HG02970 (cell line): Measurements from ENCODE around the gene ZNF148.

Experiments
- ATAC-seq: cut with Tn5 transposase; IDR thresholded peaks from one replicate; pipeline ENCODE4 v1.9.1; 2021; ENCODE audit warnings: mild to moderate bottlenecking, moderate library complexity, moderate number of reproducible peaks; ENCODE audit not compliant: unreplicated experiment, low FRiP score

ZNF148 gene

DNA sequence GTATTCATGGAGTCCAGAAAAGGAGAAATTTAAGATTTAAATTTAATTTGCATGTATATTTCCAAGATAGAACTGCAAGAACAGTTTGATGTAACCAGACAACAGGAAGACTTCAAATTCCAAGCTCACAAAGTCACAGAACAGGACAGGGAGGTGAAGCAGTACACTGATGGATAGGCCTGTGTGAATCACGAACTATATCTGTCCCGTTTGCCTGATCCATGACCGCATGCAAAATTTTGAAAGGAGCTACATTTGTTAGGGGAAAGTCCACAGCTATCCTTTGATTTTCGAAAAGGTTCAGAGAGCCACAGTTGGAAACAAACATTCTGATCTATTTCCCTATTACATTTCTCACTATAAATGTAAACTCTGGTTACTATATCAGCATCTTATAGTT lies 83.1 kb downstream of the ZNF148 start:
- no peak for ATAC-seq

DNA sequence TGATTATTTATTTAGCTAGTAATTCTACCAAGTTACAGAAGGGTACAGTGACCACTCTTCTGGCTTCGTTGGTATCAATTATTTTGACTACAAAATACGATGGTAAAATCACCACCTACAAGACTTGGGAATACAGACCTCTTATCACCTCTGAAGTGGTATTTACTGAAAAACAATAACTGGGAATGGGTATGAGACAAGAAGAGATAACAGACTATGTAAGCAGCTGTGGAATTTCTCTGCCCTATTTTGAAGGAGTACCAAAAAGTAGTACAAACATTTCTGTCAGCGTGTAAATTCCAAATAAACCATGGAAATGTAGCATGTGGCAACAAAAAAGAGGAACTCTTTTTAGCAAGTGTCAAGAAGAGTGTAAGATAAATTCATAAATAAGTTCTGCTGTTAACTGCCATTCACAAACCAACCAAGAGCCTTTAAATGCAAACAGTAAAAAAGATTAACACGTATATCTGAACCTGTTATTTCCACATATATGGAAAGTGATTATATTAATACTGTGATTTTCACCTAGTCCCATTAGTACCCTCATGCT lies 85.6 kb downstream of the ZNF148 start:
- no peak for ATAC-seq

DNA sequence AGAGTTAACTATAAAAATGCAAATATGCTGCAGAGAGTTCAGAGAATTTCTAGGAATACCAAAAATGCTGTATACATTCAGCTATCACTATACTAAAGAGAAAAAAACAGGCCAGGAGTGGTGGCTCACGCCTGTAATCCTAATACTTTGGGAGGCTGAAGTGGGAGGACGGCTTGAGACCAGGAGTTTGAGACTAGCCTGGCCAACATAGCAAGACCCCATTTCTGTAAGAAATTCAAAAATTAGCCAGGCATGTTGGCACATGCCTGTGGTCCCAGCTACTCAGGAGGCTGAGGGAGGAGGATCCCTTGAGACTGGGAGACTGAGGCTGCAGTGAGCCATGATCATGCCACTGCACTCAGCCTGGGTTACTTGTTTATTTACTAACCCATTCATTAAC lies 87.9 kb downstream of the ZNF148 start:
- no peak for ATAC-seq

DNA sequence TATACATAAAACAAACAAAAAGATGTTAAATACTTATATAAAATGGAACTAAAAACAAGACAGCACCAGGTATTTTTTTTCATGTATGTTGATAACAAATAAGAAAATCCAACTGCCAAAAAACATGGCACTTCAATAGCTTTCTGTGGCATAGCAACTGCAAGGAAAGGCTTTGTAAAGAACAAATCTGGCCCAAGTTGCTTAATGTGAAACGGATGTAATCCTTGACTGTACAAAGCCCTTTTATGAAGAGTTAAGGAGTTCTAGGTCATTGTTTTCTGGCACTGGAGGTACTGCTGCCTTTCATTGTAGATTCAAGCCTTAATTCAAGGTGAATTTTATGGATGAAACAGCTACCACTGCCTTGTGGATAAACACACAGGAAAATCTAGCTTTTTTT lies 93.7 kb downstream of the ZNF148 start:
- no peak for ATAC-seq

DNA sequence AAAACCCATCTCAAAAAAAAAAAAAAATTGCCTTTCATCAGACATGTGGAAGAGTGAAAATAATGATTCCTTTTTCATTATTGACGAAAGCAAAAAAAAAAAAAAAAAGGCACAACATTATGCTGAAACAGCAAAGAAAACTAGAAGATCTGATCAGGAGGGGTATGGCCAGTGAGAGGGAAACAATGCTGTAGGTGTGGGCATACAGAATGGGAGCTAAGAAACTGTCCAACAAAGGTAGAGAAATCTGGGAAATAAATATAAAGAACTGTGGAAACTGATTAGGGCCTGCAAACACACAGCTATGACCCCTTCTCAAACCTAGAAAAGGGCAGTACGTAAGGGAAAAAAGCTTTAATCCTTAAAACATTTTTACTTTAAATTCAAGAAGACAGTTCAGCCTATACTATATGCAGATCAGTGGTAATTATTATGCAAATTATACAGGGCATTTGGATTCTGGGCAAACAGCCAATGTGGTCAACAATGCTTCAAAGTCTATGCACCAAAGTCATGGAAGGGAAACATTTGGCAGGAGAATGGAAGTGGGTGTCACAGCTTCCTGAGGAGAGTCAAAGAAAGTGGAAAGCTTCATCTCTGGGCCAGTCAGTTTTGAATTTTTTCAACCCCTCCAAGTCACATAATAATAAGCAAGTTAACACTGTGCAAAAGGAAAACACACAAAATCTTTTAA lies 94.3 kb downstream of the ZNF148 start:
- no peak for ATAC-seq

DNA sequence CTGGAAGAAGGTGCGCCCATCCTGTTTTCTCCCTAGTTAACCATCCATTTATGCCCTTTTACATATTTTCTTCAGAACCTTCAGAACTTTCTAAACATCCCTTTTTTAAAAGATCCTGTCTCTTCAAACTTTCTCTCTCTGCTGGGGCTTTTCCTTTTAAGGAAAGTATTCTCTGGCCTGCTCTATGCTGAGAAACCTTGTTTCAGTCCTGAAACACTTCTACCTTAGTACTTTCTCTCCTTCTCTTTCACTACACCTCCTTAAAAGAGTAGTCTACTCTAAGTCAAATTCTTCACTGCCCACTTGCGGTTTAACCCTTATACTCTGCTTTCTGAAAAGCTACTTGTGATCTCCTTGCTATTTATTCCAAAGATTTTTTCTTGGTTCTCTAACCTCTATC lies 97.0 kb downstream of the ZNF148 start:
- no peak for ATAC-seq

DNA sequence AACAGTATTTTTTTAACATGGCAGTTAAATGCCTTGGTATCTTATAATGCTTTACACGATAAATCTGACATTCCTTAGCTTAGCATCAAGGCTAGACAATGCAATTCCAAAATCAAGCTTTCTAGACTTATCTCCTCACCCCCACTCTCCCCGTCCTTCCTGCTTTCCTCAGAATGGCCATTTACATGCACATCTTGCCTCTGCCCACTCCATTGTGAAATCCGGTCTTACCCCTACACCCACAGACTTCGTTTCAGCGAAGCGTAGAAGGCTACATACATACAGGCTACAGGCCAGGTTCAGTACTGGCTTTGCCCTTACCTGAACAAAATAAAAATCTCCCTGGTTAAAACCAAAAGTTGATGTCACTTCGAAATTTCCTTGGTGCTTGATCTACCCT lies 104.0 kb downstream of the ZNF148 start:
- no peak for ATAC-seq

DNA sequence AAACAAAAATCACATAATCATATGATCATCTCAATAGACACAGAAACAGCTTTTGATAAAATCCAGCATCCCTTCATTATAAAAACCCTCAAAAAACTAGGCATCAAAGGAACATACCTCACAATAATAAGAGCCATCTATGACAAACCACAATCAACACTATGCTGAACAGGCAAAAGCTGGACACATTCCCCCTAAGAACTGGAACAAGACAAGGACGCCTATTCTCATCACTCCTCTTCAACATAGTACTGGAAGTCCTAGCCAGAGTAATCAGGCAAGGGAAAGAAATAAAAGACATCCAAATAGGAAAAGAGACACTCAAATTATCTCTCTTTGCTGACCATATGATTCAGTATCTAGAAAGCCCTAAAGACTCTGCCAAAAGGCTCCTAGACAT lies 107.7 kb downstream of the ZNF148 start:
- ATAC-seq, result no peak

DNA sequence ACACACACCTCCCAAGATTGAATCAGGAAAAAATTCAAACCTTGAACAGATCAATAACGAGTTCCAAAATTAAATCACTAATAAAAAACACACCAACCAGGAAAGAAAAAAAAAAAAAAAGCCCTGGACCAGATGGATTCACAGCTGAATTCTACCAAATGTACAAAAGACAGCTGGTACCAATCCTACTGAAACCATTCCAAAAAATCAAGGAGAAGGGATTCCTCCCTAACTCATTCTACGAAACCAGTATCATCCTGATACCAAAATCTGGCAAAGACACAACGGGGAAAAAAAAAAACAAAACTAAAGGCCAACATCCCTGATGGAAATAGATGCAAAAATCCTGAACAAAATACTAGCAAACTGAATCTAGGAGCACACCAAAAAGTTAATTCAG lies 108.2 kb downstream of the ZNF148 start:
- no peak for ATAC-seq

DNA sequence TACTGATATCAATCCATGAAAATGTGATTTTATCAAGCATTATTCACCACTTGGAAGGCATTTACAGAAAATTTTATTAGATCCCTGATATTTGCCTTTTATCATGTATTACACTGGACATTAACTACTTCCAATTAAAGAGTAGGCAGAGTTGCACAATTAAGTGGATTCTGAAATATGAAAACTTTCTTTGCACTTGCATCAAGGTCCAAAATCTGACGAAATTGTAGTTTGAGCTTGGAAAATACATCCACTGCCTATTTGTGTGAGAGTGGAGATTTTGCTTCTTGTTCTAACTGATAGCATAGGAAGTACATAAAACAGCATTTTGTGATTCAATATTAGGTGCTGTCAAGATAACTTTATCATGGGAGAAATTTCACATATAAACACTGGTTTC lies 113.0 kb downstream of the ZNF148 start:
- no peak for ATAC-seq

DNA sequence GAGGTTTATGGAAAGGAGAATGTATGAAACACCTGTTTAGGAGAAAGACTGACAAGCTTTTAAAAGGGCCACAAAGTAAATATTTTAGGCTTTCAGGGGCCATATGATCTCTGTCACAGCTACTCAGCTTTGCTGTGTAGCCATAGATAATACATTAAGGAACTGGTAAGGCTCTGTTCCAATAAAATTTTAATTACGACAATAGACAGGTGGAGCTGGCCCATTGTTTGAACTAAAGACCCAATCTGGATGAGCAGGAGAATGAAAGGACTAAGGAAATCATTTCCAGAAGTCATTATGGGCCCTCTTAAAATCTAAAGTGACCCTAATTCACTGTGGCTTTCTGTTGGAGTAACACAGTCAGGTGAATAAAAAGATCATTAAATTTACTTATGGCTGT lies 114.1 kb downstream of the ZNF148 start:
- no peak for ATAC-seq

DNA sequence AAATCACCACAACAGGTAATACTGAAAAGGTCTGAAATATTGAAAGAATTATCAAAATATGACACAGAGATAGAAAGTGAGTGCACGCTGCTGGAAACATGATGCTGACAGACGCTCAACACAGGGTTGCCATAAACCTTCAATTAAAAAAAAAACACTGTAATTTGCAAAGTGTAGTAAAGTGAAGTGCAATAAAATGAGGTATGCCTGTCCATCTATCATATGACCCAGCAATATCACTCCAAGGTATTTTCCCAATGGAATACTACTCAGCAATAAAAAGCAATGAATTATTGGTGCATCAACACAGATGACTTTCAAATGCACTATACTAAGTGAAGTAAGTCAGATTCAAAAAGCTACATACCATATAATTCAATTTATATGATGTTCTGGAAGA lies 115.0 kb downstream of the ZNF148 start:
- no peak for ATAC-seq

DNA sequence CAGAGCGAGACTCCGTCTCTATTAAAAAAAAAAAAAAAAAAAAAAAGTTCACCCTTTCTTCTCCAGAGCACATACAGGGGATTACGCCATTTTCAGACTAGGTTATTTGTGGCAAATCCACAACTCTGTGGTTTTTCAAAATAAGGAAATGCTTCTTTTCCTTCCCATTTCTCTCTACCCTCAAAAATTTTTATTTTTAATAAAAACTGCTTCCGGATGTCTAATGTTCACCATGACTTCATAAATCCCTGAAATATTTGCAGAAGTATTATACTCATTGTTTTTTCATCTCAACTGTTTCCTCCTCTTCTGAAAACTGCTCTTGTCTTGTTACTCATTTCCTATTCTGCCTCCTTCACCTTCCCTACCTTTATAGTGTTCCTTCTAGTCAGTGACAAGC lies 117.6 kb downstream of the ZNF148 start:
- no peak for ATAC-seq

DNA sequence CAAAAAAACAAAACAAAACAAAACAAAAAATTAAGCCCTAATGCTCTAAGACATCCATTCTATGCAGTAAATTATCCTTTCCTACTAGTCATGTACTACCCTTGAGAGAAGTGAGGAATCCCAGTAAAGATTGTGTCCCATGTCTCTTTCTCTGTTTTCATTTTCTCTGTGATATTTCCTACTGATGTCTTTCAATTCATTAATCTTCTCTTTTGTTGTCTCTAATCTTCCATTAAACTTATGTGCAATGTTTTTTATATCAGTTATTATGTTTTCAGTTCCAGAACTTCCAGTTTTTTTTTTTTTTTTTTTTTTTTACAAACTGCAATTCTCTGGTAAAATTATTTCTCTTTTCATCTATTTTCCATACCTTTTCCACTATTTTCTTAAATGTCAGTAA lies 118.5 kb downstream of the ZNF148 start:
- ATAC-seq, result no peak

DNA sequence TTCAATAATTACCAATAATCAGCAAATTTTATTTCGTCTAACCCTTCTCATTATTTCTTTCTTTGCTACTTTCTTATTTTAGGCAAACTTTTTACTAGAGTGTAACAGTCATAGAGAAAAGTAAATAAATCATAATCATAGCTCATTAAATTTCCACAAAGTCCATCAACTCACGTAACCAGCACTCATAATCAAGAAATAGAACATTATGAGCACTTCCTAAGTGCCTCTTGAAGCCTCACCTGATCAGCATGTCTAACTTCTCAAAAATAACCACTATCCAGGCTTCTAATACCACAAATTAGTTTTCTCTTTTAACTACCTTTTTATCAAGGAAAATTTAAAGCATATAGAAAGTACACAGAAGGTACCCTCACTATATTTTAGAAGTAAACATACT lies 124.2 kb downstream of the ZNF148 start:
- ATAC-seq, result no peak

DNA sequence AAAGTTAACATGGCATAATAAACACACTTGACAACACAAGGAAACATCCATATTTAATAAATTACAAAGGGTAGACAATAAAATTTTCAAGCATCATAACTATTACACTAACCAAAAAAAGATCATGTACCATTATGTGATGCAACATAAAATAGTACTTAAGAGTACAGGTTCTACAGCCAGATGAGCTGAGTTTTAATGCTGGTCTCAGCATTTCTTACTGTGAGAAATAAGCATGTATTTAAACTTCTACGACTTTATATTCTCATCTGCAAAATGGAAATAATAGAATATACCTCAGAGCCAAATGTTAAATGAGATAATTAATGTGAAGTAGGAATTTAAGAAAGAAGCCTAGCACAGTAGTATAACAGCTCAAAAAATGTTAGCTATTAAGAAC lies 128.9 kb downstream of the ZNF148 start:
- no peak for ATAC-seq

DNA sequence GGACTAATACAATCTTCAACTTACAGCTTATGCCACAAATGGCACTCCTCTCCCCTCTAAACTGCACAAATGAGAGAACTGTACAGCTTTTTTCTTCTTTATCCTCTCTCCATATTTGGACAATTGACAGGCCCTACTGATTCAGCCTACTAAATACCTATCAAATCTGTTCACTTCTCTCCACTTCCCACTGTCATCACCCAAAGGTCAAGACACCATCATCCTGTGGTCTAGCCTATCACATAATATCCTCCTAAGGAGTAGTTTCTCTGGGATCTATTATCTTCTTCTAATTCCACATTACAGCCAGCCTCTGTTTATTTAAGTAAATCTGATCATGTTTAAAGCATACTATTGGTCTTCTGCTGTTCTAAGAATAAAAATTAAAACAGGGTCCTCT lies 129.6 kb downstream of the ZNF148 start:
- no peak for ATAC-seq

DNA sequence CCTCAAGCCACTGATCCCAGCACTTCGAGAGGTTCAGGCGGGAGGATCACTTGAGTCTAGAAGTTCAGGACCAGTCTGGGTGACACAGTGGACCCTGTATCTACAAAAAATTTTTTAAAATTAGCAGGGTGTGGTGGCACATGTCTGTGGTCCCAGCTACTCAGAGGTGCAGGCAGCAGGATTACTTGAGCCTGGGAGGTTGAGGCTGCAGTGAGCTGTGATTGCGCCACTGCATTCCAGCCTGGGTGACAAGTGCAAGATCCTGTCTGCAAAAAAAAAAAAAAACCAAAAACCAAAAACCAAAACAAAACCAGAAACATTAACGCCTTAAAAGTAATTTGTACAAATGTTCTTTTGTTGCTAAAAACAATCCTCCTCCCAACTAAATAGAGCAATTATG lies 134.6 kb downstream of the ZNF148 start:
- no peak for ATAC-seq

DNA sequence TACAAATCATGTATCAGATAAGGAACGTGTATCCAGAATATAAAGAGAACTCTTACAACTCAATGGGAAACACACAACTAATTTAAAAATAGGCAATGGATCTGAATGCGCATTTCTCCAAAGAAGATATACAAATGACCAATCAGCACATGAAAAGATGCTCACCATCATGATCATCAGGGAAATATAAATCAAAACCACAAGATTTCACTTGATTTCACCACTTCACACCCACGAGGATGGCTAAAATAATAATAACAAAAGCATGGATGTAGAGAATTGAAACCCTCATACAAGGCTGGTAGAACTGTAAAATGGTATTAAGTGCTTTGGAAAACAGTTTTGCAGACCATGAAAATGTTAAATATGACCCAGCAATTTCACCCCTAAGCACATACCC lies 135.9 kb downstream of the ZNF148 start:
- no peak for ATAC-seq

DNA sequence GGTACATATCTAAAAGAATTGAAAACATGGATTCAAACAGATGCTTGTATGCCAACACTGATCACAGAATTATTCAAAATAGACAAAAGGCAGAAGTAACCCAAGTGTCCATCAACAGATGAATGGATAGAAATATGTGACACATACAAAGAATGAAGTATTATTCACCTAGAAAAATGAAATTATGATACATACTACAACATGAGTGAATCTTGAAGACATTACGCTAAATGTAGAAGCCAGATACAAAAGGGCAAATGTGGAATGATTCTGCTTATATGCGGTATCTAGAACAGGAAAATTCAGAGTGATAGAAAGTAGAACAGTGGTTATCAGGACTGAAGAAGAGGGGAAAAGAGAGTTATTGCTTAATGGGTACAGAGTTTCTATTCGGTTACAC lies 136.4 kb downstream of the ZNF148 start:
- no peak for ATAC-seq

DNA sequence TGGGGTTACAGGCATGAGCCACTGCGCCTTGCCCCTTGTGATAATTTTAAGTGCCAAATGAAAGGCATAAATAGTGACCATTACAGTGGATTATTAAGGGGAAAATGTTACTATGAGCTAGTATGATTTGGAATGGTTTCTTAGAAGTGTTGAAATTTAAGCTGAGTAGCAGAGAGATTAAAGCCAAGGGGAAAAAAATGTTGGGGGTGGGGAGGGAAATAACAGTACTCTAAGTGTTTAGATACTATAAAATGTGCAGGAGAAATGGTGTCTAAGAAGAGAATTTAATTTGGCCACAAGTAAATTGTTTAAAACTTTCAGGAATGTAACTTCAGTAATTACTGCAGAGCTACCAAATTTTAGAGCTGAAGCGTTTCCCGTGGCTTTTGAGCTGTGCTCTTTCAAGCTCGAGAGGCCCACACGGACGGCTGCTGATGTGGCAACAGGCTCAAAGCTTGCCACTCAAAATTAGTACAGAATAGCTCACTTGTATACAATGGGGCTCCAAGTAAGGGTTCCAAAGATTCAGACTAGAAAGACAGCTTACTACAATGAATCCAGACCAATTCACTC lies 138.7 kb downstream of the ZNF148 start:
- ATAC-seq, result no peak

DNA sequence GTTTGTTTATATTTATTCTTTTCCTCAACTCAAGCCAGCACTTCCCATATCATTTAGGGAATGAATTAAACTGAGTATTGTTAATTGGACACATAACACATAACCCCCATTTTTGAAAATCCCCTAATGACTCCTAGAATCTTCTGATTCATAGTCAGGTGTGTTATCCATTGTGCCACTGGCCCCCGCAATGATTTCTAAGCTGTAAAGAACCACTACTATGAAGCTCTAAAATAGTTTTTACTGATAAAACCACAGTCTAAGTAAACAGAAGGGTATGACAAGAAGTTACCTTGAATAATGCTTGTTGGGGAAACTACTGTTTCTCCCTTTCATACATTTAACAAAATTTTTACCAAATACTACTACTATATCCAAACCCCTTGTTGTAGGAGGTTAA lies 140.3 kb downstream of the ZNF148 start:
- ATAC-seq, result no peak
